H9 (cell line): Measurements from ENCODE around the gene SLX4IP. TPM values are rescaled to one million over a fixed set of nuclear protein-coding genes. Genes with fewer than 3 reads are reported as not detected.

ENCODE experiments used
- DNase-seq: peaks from one replicate; pipeline ENCODE4 v3.0.0-alpha.2; 2017
- H2AFZ ChIP-seq: one replicate; pipeline ENCODE4 v1.6.1; 2013; ENCODE audit warnings: mild to moderate bottlenecking, low read length, control low read depth, moderate library complexity
- H2AK5ac ChIP-seq: 2 replicates; pipeline ENCODE4 v1.6.1; 2013; ENCODE audit warnings: low read length, control low read depth, mixed read lengths; ENCODE audit not compliant: insufficient read length
- H2BK120ac ChIP-seq: one replicate; pipeline ENCODE4 v1.6.1; 2013; ENCODE audit warnings: low read depth, mild to moderate bottlenecking, low read length, control low read depth, inconsistent platforms; ENCODE audit not compliant: poor library complexity, severe bottlenecking
- H2BK12ac ChIP-seq: 2 replicates; pipeline ENCODE4 v1.6.1; 2013; ENCODE audit warnings: low read length, control low read depth, mixed read lengths, low read depth; ENCODE audit not compliant: insufficient read length
- H2BK15ac ChIP-seq: 2 replicates; pipeline ENCODE4 v1.6.1; 2013; ENCODE audit warnings: low read depth, low read length, control low read depth
- H2BK20ac ChIP-seq: one replicate; pipeline ENCODE4 v1.6.1; 2013; ENCODE audit warnings: low read depth, mild to moderate bottlenecking, low read length, control low read depth, inconsistent platforms; ENCODE audit not compliant: poor library complexity, severe bottlenecking
- H2BK5ac ChIP-seq: 2 replicates; pipeline ENCODE4 v1.6.1; 2013; ENCODE audit warnings: low read length, control low read depth, mixed read lengths; ENCODE audit not compliant: insufficient read length
- H3K14ac ChIP-seq: 2 replicates; pipeline ENCODE4 v1.6.1; 2013; ENCODE audit warnings: low read length, control low read depth; ENCODE audit not compliant: insufficient read depth
- H3K18ac ChIP-seq: 2 replicates; pipeline ENCODE4 v1.6.1; 2013; ENCODE audit warnings: low read depth, mild to moderate bottlenecking, mixed read lengths, low read length, control low read depth; ENCODE audit not compliant: insufficient read length
- H3K23ac ChIP-seq: 2 replicates; pipeline ENCODE4 v1.6.1; 2013; ENCODE audit warnings: low read length, control low read depth, mixed read lengths, low read depth; ENCODE audit not compliant: insufficient read length
- H3K23me2 ChIP-seq: 2 replicates; pipeline ENCODE4 v1.6.1; 2013; ENCODE audit warnings: low read depth, mild to moderate bottlenecking, mixed read lengths, low read length, control low read depth; ENCODE audit not compliant: insufficient read length, poor library complexity, severe bottlenecking
- H3K27ac ChIP-seq: 2 replicates; pipeline ENCODE4 v1.5.1; 2013; ENCODE audit warnings: low read length, control low read depth, mixed read lengths, low read depth; ENCODE audit not compliant: insufficient read length
- H3K27me3 ChIP-seq: 2 replicates; pipeline ENCODE4 v1.6.1; 2013; ENCODE audit warnings: low read length, control low read depth, inconsistent platforms; ENCODE audit not compliant: insufficient read depth
- H3K4ac ChIP-seq: 2 replicates; pipeline ENCODE4 v1.6.1; 2013; ENCODE audit warnings: low read depth, mild to moderate bottlenecking, control low read depth, inconsistent platforms, low read length, moderate library complexity
- H3K4me1 ChIP-seq: 2 replicates; pipeline ENCODE4 v1.6.1; 2013; ENCODE audit warnings: low read length, control low read depth, inconsistent platforms; ENCODE audit not compliant: insufficient read depth
- H3K4me2 ChIP-seq: 2 replicates; pipeline ENCODE4 v1.6.1; 2013; ENCODE audit warnings: low read length, control low read depth, mixed read lengths; ENCODE audit not compliant: insufficient read length, insufficient read depth
- H3K56ac ChIP-seq: 2 replicates; pipeline ENCODE4 v1.6.1; 2013; ENCODE audit warnings: low read depth, mild to moderate bottlenecking, mixed read lengths, low read length, control low read depth; ENCODE audit not compliant: insufficient read length
- H3K79me1 ChIP-seq: 2 replicates; pipeline ENCODE4 v1.6.1; 2013; ENCODE audit warnings: low read depth, mild to moderate bottlenecking, moderate library complexity, low read length, control low read depth, inconsistent platforms; ENCODE audit not compliant: insufficient read depth, poor library complexity, severe bottlenecking
- H3K79me2 ChIP-seq: 2 replicates; pipeline ENCODE4 v1.6.1; 2013; ENCODE audit warnings: low read length, control low read depth, inconsistent platforms; ENCODE audit not compliant: insufficient read depth
- H3K9ac ChIP-seq: 2 replicates; pipeline ENCODE4 v1.6.1; 2013; ENCODE audit warnings: low read length, control low read depth, mixed read lengths; ENCODE audit not compliant: insufficient read length; ENCODE audit errors: extremely low read depth
- H3K9me3 ChIP-seq: one replicate; pipeline ENCODE4 v1.6.1; 2013; ENCODE audit warnings: low read depth, low read length, inconsistent platforms; ENCODE audit not compliant: control insufficient read depth
- H3T11ph ChIP-seq: one replicate; pipeline ENCODE4 v1.6.1; 2013; ENCODE audit warnings: mild to moderate bottlenecking, low read length, control low read depth, inconsistent platforms
- H4K20me1 ChIP-seq: one replicate; pipeline ENCODE4 v1.6.1; 2013; ENCODE audit not compliant: control insufficient read depth, insufficient read length, insufficient read depth
- H4K5ac ChIP-seq: 2 replicates; pipeline ENCODE4 v1.6.1; 2013; ENCODE audit warnings: low read depth, mild to moderate bottlenecking, mixed read lengths, low read length, control low read depth; ENCODE audit not compliant: insufficient read length
- H4K8ac ChIP-seq: replicated peaks from 2 replicates; pipeline ENCODE4 v1.6.1; 2013; ENCODE audit warnings: low read length, control low read depth, mixed read lengths, low read depth; ENCODE audit not compliant: insufficient read length
- H4K91ac ChIP-seq: 2 replicates; pipeline ENCODE4 v1.6.1; 2013; ENCODE audit warnings: low read depth, mild to moderate bottlenecking, moderate library complexity, mixed read lengths, low read length, control low read depth; ENCODE audit not compliant: insufficient read length
- H3K27ac Mint-ChIP-seq, 3 experiments: 2 replicates in 2 of 3; 3 replicates in 1 of 3; pipeline ENCODE4 v1.8.0; 2020 to 2021; ENCODE audit warnings: mixed read lengths in 3 of 3, mild to moderate bottlenecking in 1 of 3, moderate library complexity in 1 of 3
- H3K27me3 Mint-ChIP-seq: 2 replicates; pipeline ENCODE4 v1.8.0; 2021; ENCODE audit warnings: low read depth, mild to moderate bottlenecking, moderate library complexity, mixed read lengths
- H3K36me3 Mint-ChIP-seq, 3 experiments: 2 replicates in 2 of 3; 3 replicates in 1 of 3; pipeline ENCODE4 v1.8.0; 2020 to 2021; ENCODE audit warnings: low read depth in 3 of 3, mixed read lengths in 3 of 3; ENCODE audit not compliant: insufficient read depth in 1 of 3
- H3K4me1 Mint-ChIP-seq, 2 experiments: 2 replicates each; pipeline ENCODE4 v1.8.0; 2020; ENCODE audit warnings: mixed read lengths in 2 of 2
- H3K4me3 Mint-ChIP-seq, 2 experiments: 2 replicates in 1 of 2; 3 replicates in 1 of 2; pipeline ENCODE4 v1.8.0; 2020 to 2021; ENCODE audit warnings: mild to moderate bottlenecking in 2 of 2, mixed read lengths in 2 of 2, moderate library complexity in 1 of 2
- H3K9me3 Mint-ChIP-seq, 2 experiments: 2 replicates in 1 of 2; 3 replicates in 1 of 2; pipeline ENCODE4 v1.8.0; 2020; ENCODE audit warnings: mild to moderate bottlenecking in 2 of 2, mixed read lengths in 2 of 2, moderate library complexity in 1 of 2
- WGBS: extraction: QIAGEN DNeasy Blood & Tissue Kit; methylation state at CpG from one replicate; pipeline ENCODE4 v1.1.7; 2013; ENCODE audit warnings: missing lambda C conversion rate, low lambda C conversion rate, mixed read lengths; ENCODE audit not compliant: insufficient read length; ENCODE audit errors: extremely low coverage; 5-methylcytosine and 5-hydroxymethylcytosine counted together
- total RNA-seq: library from RNA; stranded (reverse); gene quantifications from 2 replicates; pipeline ENCODE4 v1.2.1, GENCODE V29; 2021
- TF ChIP-seq, protein P1 (sequence below): fragments of 200-600 bp; sonication (generic); conservative IDR thresholded peaks from 3 replicates; pipeline ENCODE4 v1.8.0; 2021; ENCODE audit warnings: antibody characterized with exemption, mild to moderate bottlenecking

SLX4IP gene
- total RNA-seq, 1 experiment from 2014 or later = 7.9 TPM

GRCh38 chr20:10488534-10488933 is 53.4 kb downstream of the SLX4IP start:
- Histone ChIP-seq H3K27me3 (no peaks in the 10 kb centered on the region), H3K14ac (no peak overlapping the region), H3T11ph (no peak overlapping the region), H4K91ac (no peak overlapping the region), H4K20me1 (no peaks in the 10 kb centered on the region), H4K5ac (no peak overlapping the region), H3K9me3 (no peaks in the 10 kb centered on the region), H2AK5ac (no peak overlapping the region), H2BK12ac (no peak overlapping the region), H2BK5ac (no peak overlapping the region), H2BK20ac (no peak overlapping the region), H2BK15ac (no peak overlapping the region), H3K4me2 (no peak overlapping the region), H2BK120ac (no peak overlapping the region), H3K4ac (no peak overlapping the region), H4K8ac (no peak overlapping the region), H3K56ac (no peak overlapping the region), H3K79me1 (no peaks in the 10 kb centered on the region), H2AFZ (no peak overlapping the region), H3K4me1 (peaks cover 9% of the 10 kb centered on the region; the same call in 1 of the 2 replicates), H3K23ac (no peak overlapping the region), H3K79me2 (0 out of 2 replicates have a peak, but pooled peaks cover 2% of the 10 kb centered on the region), H3K18ac (no peak overlapping the region), H3K9ac (no peak overlapping the region), H3K23me2 (no peaks in the 10 kb centered on the region), H3K27ac (no peak overlapping the region)
- no peak overlapping the region for H3K27ac Mint-ChIP-seq
- H3K36me3 Mint-ChIP-seq = no peaks in the 10 kb centered on the region; a peak in 1 of 7 replicates
- peaks cover 44 to 55% of the 10 kb centered on the region in 2 experiments for H3K4me1 Mint-ChIP-seq
- peaks cover 0 to 5% of the 10 kb centered on the region in 2 experiments; a peak in 1 of 5 replicates for H3K9me3 Mint-ChIP-seq
- H3K4me3 Mint-ChIP-seq = no peak overlapping the region
- TF ChIP-seq, protein P1, sequence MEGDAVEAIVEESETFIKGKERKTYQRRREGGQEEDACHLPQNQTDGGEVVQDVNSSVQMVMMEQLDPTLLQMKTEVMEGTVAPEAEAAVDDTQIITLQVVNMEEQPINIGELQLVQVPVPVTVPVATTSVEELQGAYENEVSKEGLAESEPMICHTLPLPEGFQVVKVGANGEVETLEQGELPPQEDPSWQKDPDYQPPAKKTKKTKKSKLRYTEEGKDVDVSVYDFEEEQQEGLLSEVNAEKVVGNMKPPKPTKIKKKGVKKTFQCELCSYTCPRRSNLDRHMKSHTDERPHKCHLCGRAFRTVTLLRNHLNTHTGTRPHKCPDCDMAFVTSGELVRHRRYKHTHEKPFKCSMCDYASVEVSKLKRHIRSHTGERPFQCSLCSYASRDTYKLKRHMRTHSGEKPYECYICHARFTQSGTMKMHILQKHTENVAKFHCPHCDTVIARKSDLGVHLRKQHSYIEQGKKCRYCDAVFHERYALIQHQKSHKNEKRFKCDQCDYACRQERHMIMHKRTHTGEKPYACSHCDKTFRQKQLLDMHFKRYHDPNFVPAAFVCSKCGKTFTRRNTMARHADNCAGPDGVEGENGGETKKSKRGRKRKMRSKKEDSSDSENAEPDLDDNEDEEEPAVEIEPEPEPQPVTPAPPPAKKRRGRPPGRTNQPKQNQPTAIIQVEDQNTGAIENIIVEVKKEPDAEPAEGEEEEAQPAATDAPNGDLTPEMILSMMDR = no peak
- WGBS = no CpG with 5 or more reads among the region's 1 CpG
- no peak for DNase-seq
- no peaks in the 10 kb centered on the region for H3K27me3 Mint-ChIP-seq
